ENCODE data around the gene LCE7A. TPM values are rescaled to one million over a fixed set of nuclear protein-coding genes. Genes with fewer than 3 reads are reported as not detected.

Gene LCE7A
- total and polyA plus RNA-seq, 4 donors, result not detected

GRCh38 chr1:152817309-152817708, 42.5 kb upstream of the LCE7A start:
- WGBS, result 90% methylated on average over 6 of the region's 6 CpGs
- Histone ChIP-seq H3K27me3 (ENCODE audit: control insufficient read depth in 4 of 4, insufficient read depth in 4 of 4, low read length in 3 of 4) (no peaks in the 10 kb centered on the region), H3K4me1 (ENCODE audit: control insufficient read depth in 4 of 4, insufficient read depth in 4 of 4, low read length in 3 of 4) (no peaks in the 10 kb centered on the region), H3K27ac (ENCODE audit: low read depth in 1 of 2, low read length in 2 of 2) (no peak overlapping the region), H3K36me3 (ENCODE audit: control insufficient read depth in 4 of 4, insufficient read depth in 3 of 4, low read depth in 1 of 4, low read length in 3 of 4) (no peaks in the 10 kb centered on the region), H3K4me3 (ENCODE audit: low read depth in 1 of 3, low read length in 3 of 3) (no peak overlapping the region), H3K9me3 (ENCODE audit: control insufficient read depth in 4 of 4, low read length in 3 of 4) (peaks cover 0 to 4% (median 0%) of the 10 kb centered on the region in 4 donors), H3K9ac (ENCODE audit: low read depth in 1 of 2, low read length in 2 of 2) (no peak overlapping the region)
- no peak for DNase-seq (ENCODE audit: low spot score)
- TF ChIP-seq RAD21 (IDR thresholded peaks at IDR 0.05) (no peak), JUND (IDR thresholded peaks at IDR 0.05) (no peak), FOXA2 (IDR thresholded peaks at IDR 0.05) (no peak), HNF4G (IDR thresholded peaks at IDR 0.05) (no peak), NR2F2 (IDR thresholded peaks at IDR 0.05) (no peak), RXRA (IDR thresholded peaks at IDR 0.05) (no peak), REST (IDR thresholded peaks at IDR 0.05) (no peak), YY1 (IDR thresholded peaks at IDR 0.05) (no peak), HNF4A (conservative IDR thresholded peaks at IDR 0.05) (no peak), SP1 (IDR thresholded peaks at IDR 0.05) (no peak), ATF3 (IDR thresholded peaks at IDR 0.05) (no peak), TAF1 (conservative IDR thresholded peaks at IDR 0.05) (no peak), FOXA1 (IDR thresholded peaks at IDR 0.05) (no peak), EGR1 (IDR thresholded peaks at IDR 0.05; ENCODE audit: low read depth in 2 of 2) (no peak), GABPA (IDR thresholded peaks at IDR 0.05 in 1 of 2, conservative IDR thresholded peaks at IDR 0.05 in 1 of 2) (no peak)
- TF ChIP-seq, protein P1, sequence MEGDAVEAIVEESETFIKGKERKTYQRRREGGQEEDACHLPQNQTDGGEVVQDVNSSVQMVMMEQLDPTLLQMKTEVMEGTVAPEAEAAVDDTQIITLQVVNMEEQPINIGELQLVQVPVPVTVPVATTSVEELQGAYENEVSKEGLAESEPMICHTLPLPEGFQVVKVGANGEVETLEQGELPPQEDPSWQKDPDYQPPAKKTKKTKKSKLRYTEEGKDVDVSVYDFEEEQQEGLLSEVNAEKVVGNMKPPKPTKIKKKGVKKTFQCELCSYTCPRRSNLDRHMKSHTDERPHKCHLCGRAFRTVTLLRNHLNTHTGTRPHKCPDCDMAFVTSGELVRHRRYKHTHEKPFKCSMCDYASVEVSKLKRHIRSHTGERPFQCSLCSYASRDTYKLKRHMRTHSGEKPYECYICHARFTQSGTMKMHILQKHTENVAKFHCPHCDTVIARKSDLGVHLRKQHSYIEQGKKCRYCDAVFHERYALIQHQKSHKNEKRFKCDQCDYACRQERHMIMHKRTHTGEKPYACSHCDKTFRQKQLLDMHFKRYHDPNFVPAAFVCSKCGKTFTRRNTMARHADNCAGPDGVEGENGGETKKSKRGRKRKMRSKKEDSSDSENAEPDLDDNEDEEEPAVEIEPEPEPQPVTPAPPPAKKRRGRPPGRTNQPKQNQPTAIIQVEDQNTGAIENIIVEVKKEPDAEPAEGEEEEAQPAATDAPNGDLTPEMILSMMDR (IDR thresholded peaks at IDR 0.05; ENCODE audit: low read depth, low read length, missing input control), result no peak
- TF ChIP-seq, protein P2, sequence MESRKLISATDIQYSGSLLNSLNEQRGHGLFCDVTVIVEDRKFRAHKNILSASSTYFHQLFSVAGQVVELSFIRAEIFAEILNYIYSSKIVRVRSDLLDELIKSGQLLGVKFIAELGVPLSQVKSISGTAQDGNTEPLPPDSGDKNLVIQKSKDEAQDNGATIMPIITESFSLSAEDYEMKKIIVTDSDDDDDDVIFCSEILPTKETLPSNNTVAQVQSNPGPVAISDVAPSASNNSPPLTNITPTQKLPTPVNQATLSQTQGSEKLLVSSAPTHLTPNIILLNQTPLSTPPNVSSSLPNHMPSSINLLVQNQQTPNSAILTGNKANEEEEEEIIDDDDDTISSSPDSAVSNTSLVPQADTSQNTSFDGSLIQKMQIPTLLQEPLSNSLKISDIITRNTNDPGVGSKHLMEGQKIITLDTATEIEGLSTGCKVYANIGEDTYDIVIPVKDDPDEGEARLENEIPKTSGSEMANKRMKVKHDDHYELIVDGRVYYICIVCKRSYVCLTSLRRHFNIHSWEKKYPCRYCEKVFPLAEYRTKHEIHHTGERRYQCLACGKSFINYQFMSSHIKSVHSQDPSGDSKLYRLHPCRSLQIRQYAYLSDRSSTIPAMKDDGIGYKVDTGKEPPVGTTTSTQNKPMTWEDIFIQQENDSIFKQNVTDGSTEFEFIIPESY (IDR thresholded peaks at IDR 0.05), result no peak
- TF ChIP-seq, protein P3, sequence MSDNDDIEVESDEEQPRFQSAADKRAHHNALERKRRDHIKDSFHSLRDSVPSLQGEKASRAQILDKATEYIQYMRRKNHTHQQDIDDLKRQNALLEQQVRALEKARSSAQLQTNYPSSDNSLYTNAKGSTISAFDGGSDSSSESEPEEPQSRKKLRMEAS (IDR thresholded peaks at IDR 0.05), result no peak
